ENCODE results near the gene UBE2R2. TPM values are rescaled to one million over a fixed set of nuclear protein-coding genes. Genes with fewer than 3 reads are reported as not detected.
A peak's percentile ranks its signal among the peaks of the same experiment; 100 is the strongest.

Gene UBE2R2
- total RNA-seq, 4 donors from 2014 or later, result 32.5 to 47.3 (median 41.9) TPM

- Histone ChIP-seq H3K9me3 (no peaks in the 10 kb centered on the region), H3K27ac (no peak overlapping the region), H3K36me3 (peaks cover 0 to 63% of the 10 kb centered on the region in 2 donors), H3K27me3 (no peaks in the 10 kb centered on the region), H3K4me3 (no peak overlapping the region), H3K4me1 (no peaks in the 10 kb centered on the region)
- in situ Hi-C loops (cut with MboI; ENCODE audit: low sequenced_read_pairs in 4 of 4) (loop anchor here in 1 of 4 donors (25.0 kb wide), 1 partner anchor 128 kb away; no protein-coding TSS in a partner anchor), intact Hi-C loops (cut with DNase I; ENCODE audit: low total_unique reads) (no loop called here)
- DNase-seq (no peak), ATAC-seq (no peak)
- TF ChIP-seq POLR2A (IDR thresholded peaks at IDR 0.05) (no peak), CTCF (IDR thresholded peaks at IDR 0.05 in 4 of 5, conservative IDR thresholded peaks at IDR 0.05 in 1 of 5) (no peak)
Measured at GRCh38 chr9:33934188-33934878, 117.4 kb downstream of the UBE2R2 start.

- no peak overlapping the region for H3K4me3 ChIP-seq
- no peaks in the 10 kb centered on the region for H3K9me3 ChIP-seq
- intact Hi-C loops (cut with DNase I; ENCODE audit: low total_unique reads) (no loop called here), in situ Hi-C loops (cut with MboI; ENCODE audit: low sequenced_read_pairs in 4 of 4) (loop anchor here in 1 of 4 donors (25.0 kb wide), 1 partner anchor 122 kb away; no protein-coding TSS in a partner anchor)
- no peak overlapping the region for H3K27ac ChIP-seq
- ATAC-seq, result no peak
- H3K27me3 ChIP-seq, result no peaks in the 10 kb centered on the region
- peaks cover 0 to 43% of the 10 kb centered on the region in 2 donors for H3K36me3 ChIP-seq
- no peak for DNase-seq
- peaks cover 3 to 12% of the 10 kb centered on the region in 2 donors for H3K4me1 ChIP-seq
- TF ChIP-seq POLR2A (IDR thresholded peaks at IDR 0.05), result no peak
- no peak for TF ChIP-seq CTCF (IDR thresholded peaks at IDR 0.05 in 4 of 5, conservative IDR thresholded peaks at IDR 0.05 in 1 of 5)
Measured at GRCh38 chr9:33939924-33940874, 123.2 kb downstream of the UBE2R2 start.

GRCh38 chr9:33942471-33943083 lies 125.6 kb downstream of the UBE2R2 start:
- H3K27ac ChIP-seq, result peak overlapping the region; percentile 30 to 49 (median 36)
- TF ChIP-seq POLR2A (IDR thresholded peaks at IDR 0.05) (no peak), CTCF (IDR thresholded peaks at IDR 0.05 in 4 of 5, conservative IDR thresholded peaks at IDR 0.05 in 1 of 5) (peak in 4 of 5 experiments; percentile 17 to 42 (median 28))
- no peak for DNase-seq
- intact Hi-C loops (cut with DNase I; ENCODE audit: low total_unique reads) (no loop called here), in situ Hi-C loops (cut with MboI; ENCODE audit: low sequenced_read_pairs in 4 of 4) (loop anchor here in 1 of 4 donors (25.0 kb wide), 1 partner anchor 120 kb away; no protein-coding TSS in a partner anchor)
- peaks cover 3 to 12% of the 10 kb centered on the region in 2 donors for H3K4me1 ChIP-seq
- no peaks in the 10 kb centered on the region for H3K9me3 ChIP-seq
- H3K4me3 ChIP-seq, result no peak overlapping the region
- peak; percentile 28 to 79 for ATAC-seq
- H3K27me3 ChIP-seq, result no peaks in the 10 kb centered on the region
- H3K36me3 ChIP-seq, result peaks cover 0 to 44% of the 10 kb centered on the region in 2 donors

- intact Hi-C loops (cut with DNase I; ENCODE audit: low total_unique reads) (no loop called here), in situ Hi-C loops (cut with MboI; ENCODE audit: low sequenced_read_pairs in 4 of 4) (loop anchor here in 1 of 4 donors (25.0 kb wide), 1 partner anchor 119 kb away; no protein-coding TSS in a partner anchor)
- Histone ChIP-seq H3K4me3 (no peak overlapping the region), H3K27ac (peak overlapping the region; percentile 30 to 49 (median 36)), H3K27me3 (no peaks in the 10 kb centered on the region), H3K4me1 (peaks cover 3 to 12% of the 10 kb centered on the region in 2 donors), H3K36me3 (peaks cover 0 to 52% of the 10 kb centered on the region in 2 donors), H3K9me3 (no peaks in the 10 kb centered on the region)
- DNase-seq, result no peak
- no peak for ATAC-seq
- TF ChIP-seq CTCF (IDR thresholded peaks at IDR 0.05 in 4 of 5, conservative IDR thresholded peaks at IDR 0.05 in 1 of 5) (no peak), POLR2A (IDR thresholded peaks at IDR 0.05) (no peak)
Measured at GRCh38 chr9:33943389-33943788, 126.4 kb downstream of the UBE2R2 start.
